ENCODE measurements around the gene CEP89.
"Not testable (repeated sequence)": the region's sequence is repeated elsewhere in the genome, so short reads cannot be mapped to it uniquely, and the experiment has no call there.

The CEP89 gene

GRCh38 chr19:32971715-32972540 is at the start of gene CEP89, which contains the start of gene FAAP24:
TSS of gene CEP89 (minus strand) at chr19:32971958. CDS start at chr19:32971874, 84 bp downstream.
TSS of gene FAAP24 (plus strand) at chr19:32972242. CDS start at chr19:32973197, 955 bp downstream.
- DNase-seq = peak; percentile 93 to 95 (median 94)

GRCh38 chr19:33010891-33011290 is 39.1 kb upstream of the CEP89 start:
- not testable (repeated sequence) for DNase-seq

GRCh38 chr19:33008738-33009137 is 37.0 kb upstream of the CEP89 start:
- DNase-seq = no peak

- no peak for DNase-seq
Measured at GRCh38 chr19:33005440-33005839, 33.7 kb upstream of the CEP89 start.

- not testable (repeated sequence) for DNase-seq
Measured at GRCh38 chr19:33003424-33004024, 31.8 kb upstream of the CEP89 start.

- DNase-seq = not testable (repeated sequence)
Measured at GRCh38 chr19:33002126-33002865, 30.5 kb upstream of the CEP89 start.

- no peak for DNase-seq
Measured at GRCh38 chr19:33000910-33001309, 29.2 kb upstream of the CEP89 start.

- no peak for DNase-seq
Measured at GRCh38 chr19:33000510-33000909, 28.8 kb upstream of the CEP89 start.

- DNase-seq = no peak
Measured at GRCh38 chr19:32998722-32999121, 27.0 kb upstream of the CEP89 start.

GRCh38 chr19:32997716-32998355 is 26.1 kb upstream of the CEP89 start:
- DNase-seq = no peak

- not testable (repeated sequence) for DNase-seq
Measured at GRCh38 chr19:32997061-32997464, 25.3 kb upstream of the CEP89 start.

- DNase-seq = not testable (repeated sequence)
Measured at GRCh38 chr19:32995966-32996365, 24.2 kb upstream of the CEP89 start.

- DNase-seq = no peak
Measured at GRCh38 chr19:32988724-32989123, 17.0 kb upstream of the CEP89 start.

- DNase-seq = not testable (repeated sequence)
Measured at GRCh38 chr19:32988254-32988653, 16.5 kb upstream of the CEP89 start.

- not testable (repeated sequence) for DNase-seq
Measured at GRCh38 chr19:32982488-32982887, 10.7 kb upstream of the CEP89 start.

GRCh38 chr19:32979807-32980206 is 8.0 kb upstream of the CEP89 start:
- not testable (repeated sequence) for DNase-seq

GRCh38 chr19:32977813-32978212 is 6.1 kb upstream of the CEP89 start:
- not testable (repeated sequence) for DNase-seq

GRCh38 chr19:32977280-32977679 is 5.5 kb upstream of the CEP89 start:
- DNase-seq = no peak

- DNase-seq = peak; percentile 28 to 44 (median 34)
Measured at GRCh38 chr19:32976223-32976805, 4.6 kb upstream of the CEP89 start.

GRCh38 chr19:32971012-32971595 is 654 bp downstream of the CEP89 start:
- no peak for DNase-seq

- DNase-seq = no peak
Measured at GRCh38 chr19:32969549-32969948, 2.2 kb downstream of the CEP89 start.

GRCh38 chr19:32966750-32967149 is 5.0 kb downstream of the CEP89 start:
- DNase-seq = no peak

Data from activated CD4-positive, CD25-positive, alpha-beta regulatory T cell (primary cell).